H9 (cell line): ENCODE measurements around the gene FMN1. TPM values are rescaled to one million over a fixed set of nuclear protein-coding genes. Genes with fewer than 3 reads are reported as not detected.

Source experiments
- DNase-seq: peaks from one replicate; pipeline ENCODE4 v3.0.0-alpha.2; 2017
- H2AFZ ChIP-seq: one replicate; pipeline ENCODE4 v1.6.1; 2013; ENCODE audit warnings: mild to moderate bottlenecking, low read length, control low read depth, moderate library complexity
- H2AK5ac ChIP-seq: 2 replicates; pipeline ENCODE4 v1.6.1; 2013; ENCODE audit warnings: low read length, control low read depth, mixed read lengths; ENCODE audit not compliant: insufficient read length
- H2BK120ac ChIP-seq: one replicate; pipeline ENCODE4 v1.6.1; 2013; ENCODE audit warnings: low read depth, mild to moderate bottlenecking, low read length, control low read depth, inconsistent platforms; ENCODE audit not compliant: poor library complexity, severe bottlenecking
- H2BK12ac ChIP-seq: 2 replicates; pipeline ENCODE4 v1.6.1; 2013; ENCODE audit warnings: low read length, control low read depth, mixed read lengths, low read depth; ENCODE audit not compliant: insufficient read length
- H2BK15ac ChIP-seq: 2 replicates; pipeline ENCODE4 v1.6.1; 2013; ENCODE audit warnings: low read depth, low read length, control low read depth
- H2BK20ac ChIP-seq: one replicate; pipeline ENCODE4 v1.6.1; 2013; ENCODE audit warnings: low read depth, mild to moderate bottlenecking, low read length, control low read depth, inconsistent platforms; ENCODE audit not compliant: poor library complexity, severe bottlenecking
- H2BK5ac ChIP-seq: 2 replicates; pipeline ENCODE4 v1.6.1; 2013; ENCODE audit warnings: low read length, control low read depth, mixed read lengths; ENCODE audit not compliant: insufficient read length
- H3K14ac ChIP-seq: 2 replicates; pipeline ENCODE4 v1.6.1; 2013; ENCODE audit warnings: low read length, control low read depth; ENCODE audit not compliant: insufficient read depth
- H3K18ac ChIP-seq: 2 replicates; pipeline ENCODE4 v1.6.1; 2013; ENCODE audit warnings: low read depth, mild to moderate bottlenecking, mixed read lengths, low read length, control low read depth; ENCODE audit not compliant: insufficient read length
- H3K23ac ChIP-seq: 2 replicates; pipeline ENCODE4 v1.6.1; 2013; ENCODE audit warnings: low read length, control low read depth, mixed read lengths, low read depth; ENCODE audit not compliant: insufficient read length
- H3K23me2 ChIP-seq: 2 replicates; pipeline ENCODE4 v1.6.1; 2013; ENCODE audit warnings: low read depth, mild to moderate bottlenecking, mixed read lengths, low read length, control low read depth; ENCODE audit not compliant: insufficient read length, poor library complexity, severe bottlenecking
- H3K27ac ChIP-seq: 2 replicates; pipeline ENCODE4 v1.5.1; 2013; ENCODE audit warnings: low read length, control low read depth, mixed read lengths, low read depth; ENCODE audit not compliant: insufficient read length
- H3K27me3 ChIP-seq: 2 replicates; pipeline ENCODE4 v1.6.1; 2013; ENCODE audit warnings: low read length, control low read depth, inconsistent platforms; ENCODE audit not compliant: insufficient read depth
- H3K4ac ChIP-seq: 2 replicates; pipeline ENCODE4 v1.6.1; 2013; ENCODE audit warnings: low read depth, mild to moderate bottlenecking, control low read depth, inconsistent platforms, low read length, moderate library complexity
- H3K4me1 ChIP-seq: 2 replicates; pipeline ENCODE4 v1.6.1; 2013; ENCODE audit warnings: low read length, control low read depth, inconsistent platforms; ENCODE audit not compliant: insufficient read depth
- H3K4me2 ChIP-seq: 2 replicates; pipeline ENCODE4 v1.6.1; 2013; ENCODE audit warnings: low read length, control low read depth, mixed read lengths; ENCODE audit not compliant: insufficient read length, insufficient read depth
- H3K56ac ChIP-seq: 2 replicates; pipeline ENCODE4 v1.6.1; 2013; ENCODE audit warnings: low read depth, mild to moderate bottlenecking, mixed read lengths, low read length, control low read depth; ENCODE audit not compliant: insufficient read length
- H3K79me1 ChIP-seq: 2 replicates; pipeline ENCODE4 v1.6.1; 2013; ENCODE audit warnings: low read depth, mild to moderate bottlenecking, moderate library complexity, low read length, control low read depth, inconsistent platforms; ENCODE audit not compliant: insufficient read depth, poor library complexity, severe bottlenecking
- H3K79me2 ChIP-seq: 2 replicates; pipeline ENCODE4 v1.6.1; 2013; ENCODE audit warnings: low read length, control low read depth, inconsistent platforms; ENCODE audit not compliant: insufficient read depth
- H3K9ac ChIP-seq: 2 replicates; pipeline ENCODE4 v1.6.1; 2013; ENCODE audit warnings: low read length, control low read depth, mixed read lengths; ENCODE audit not compliant: insufficient read length; ENCODE audit errors: extremely low read depth
- H3K9me3 ChIP-seq: one replicate; pipeline ENCODE4 v1.6.1; 2013; ENCODE audit warnings: low read depth, low read length, inconsistent platforms; ENCODE audit not compliant: control insufficient read depth
- H3T11ph ChIP-seq: one replicate; pipeline ENCODE4 v1.6.1; 2013; ENCODE audit warnings: mild to moderate bottlenecking, low read length, control low read depth, inconsistent platforms
- H4K20me1 ChIP-seq: one replicate; pipeline ENCODE4 v1.6.1; 2013; ENCODE audit not compliant: control insufficient read depth, insufficient read length, insufficient read depth
- H4K5ac ChIP-seq: 2 replicates; pipeline ENCODE4 v1.6.1; 2013; ENCODE audit warnings: low read depth, mild to moderate bottlenecking, mixed read lengths, low read length, control low read depth; ENCODE audit not compliant: insufficient read length
- H4K8ac ChIP-seq: replicated peaks from 2 replicates; pipeline ENCODE4 v1.6.1; 2013; ENCODE audit warnings: low read length, control low read depth, mixed read lengths, low read depth; ENCODE audit not compliant: insufficient read length
- H4K91ac ChIP-seq: 2 replicates; pipeline ENCODE4 v1.6.1; 2013; ENCODE audit warnings: low read depth, mild to moderate bottlenecking, moderate library complexity, mixed read lengths, low read length, control low read depth; ENCODE audit not compliant: insufficient read length
- H3K27ac Mint-ChIP-seq, 3 experiments: 2 replicates in 2 of 3; 3 replicates in 1 of 3; pipeline ENCODE4 v1.8.0; 2020 to 2021; ENCODE audit warnings: mixed read lengths in 3 of 3, mild to moderate bottlenecking in 1 of 3, moderate library complexity in 1 of 3
- H3K27me3 Mint-ChIP-seq: 2 replicates; pipeline ENCODE4 v1.8.0; 2021; ENCODE audit warnings: low read depth, mild to moderate bottlenecking, moderate library complexity, mixed read lengths
- H3K36me3 Mint-ChIP-seq, 3 experiments: 2 replicates in 2 of 3; 3 replicates in 1 of 3; pipeline ENCODE4 v1.8.0; 2020 to 2021; ENCODE audit warnings: low read depth in 3 of 3, mixed read lengths in 3 of 3; ENCODE audit not compliant: insufficient read depth in 1 of 3
- H3K4me1 Mint-ChIP-seq, 2 experiments: 2 replicates each; pipeline ENCODE4 v1.8.0; 2020; ENCODE audit warnings: mixed read lengths in 2 of 2
- H3K4me3 Mint-ChIP-seq, 2 experiments: 2 replicates in 1 of 2; 3 replicates in 1 of 2; pipeline ENCODE4 v1.8.0; 2020 to 2021; ENCODE audit warnings: mild to moderate bottlenecking in 2 of 2, mixed read lengths in 2 of 2, moderate library complexity in 1 of 2
- H3K9me3 Mint-ChIP-seq, 2 experiments: 2 replicates in 1 of 2; 3 replicates in 1 of 2; pipeline ENCODE4 v1.8.0; 2020; ENCODE audit warnings: mild to moderate bottlenecking in 2 of 2, mixed read lengths in 2 of 2, moderate library complexity in 1 of 2
- WGBS: extraction: QIAGEN DNeasy Blood & Tissue Kit; methylation state at CpG from one replicate; pipeline ENCODE4 v1.1.7; 2013; ENCODE audit warnings: missing lambda C conversion rate, low lambda C conversion rate, mixed read lengths; ENCODE audit not compliant: insufficient read length; ENCODE audit errors: extremely low coverage; 5-methylcytosine and 5-hydroxymethylcytosine counted together
- total RNA-seq: library from RNA; stranded (reverse); gene quantifications from 2 replicates; pipeline ENCODE4 v1.2.1, GENCODE V29; 2021
- TF ChIP-seq, protein P1 (sequence below): fragments of 200-600 bp; sonication (generic); conservative IDR thresholded peaks from 3 replicates; pipeline ENCODE4 v1.8.0; 2021; ENCODE audit warnings: antibody characterized with exemption, mild to moderate bottlenecking

FMN1 gene
- total RNA-seq, 1 experiment from 2014 or later = 1.9 TPM

DNA sequence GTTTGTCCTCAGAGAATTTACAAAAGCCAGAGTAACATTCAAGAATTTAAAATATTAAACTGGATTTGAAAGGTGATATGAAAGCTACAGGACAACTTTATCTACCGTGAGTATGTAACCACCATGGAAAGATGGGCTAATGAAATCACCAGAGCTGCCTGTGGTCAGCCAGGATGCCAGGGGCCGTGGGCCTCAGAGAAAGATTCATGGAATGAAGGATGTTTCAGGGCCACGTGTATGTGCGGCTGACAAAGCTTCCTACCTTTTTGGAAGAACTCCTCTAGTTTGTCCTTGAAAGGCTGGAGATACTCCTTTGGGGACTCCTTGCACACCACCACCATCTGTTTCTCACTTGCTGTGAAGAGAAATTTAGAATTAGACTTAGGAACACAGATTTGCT, 337.8 kb downstream of the FMN1 start:
- Mint-ChIP-seq H3K9me3 (no peaks in the 10 kb centered on the region; a peak in 1 of 5 replicates), H3K4me3 (no peak overlapping the region), H3K4me1 (peaks cover 17 to 26% of the 10 kb centered on the region in 2 experiments), H3K27ac (no peak overlapping the region; a peak in 1 of 7 replicates), H3K36me3 (no peaks in the 10 kb centered on the region), H3K27me3 (no peaks in the 10 kb centered on the region)
- Histone ChIP-seq H2BK12ac (no peak overlapping the region), H4K20me1 (no peaks in the 10 kb centered on the region), H3K9ac (no peak overlapping the region), H3K79me1 (no peaks in the 10 kb centered on the region), H4K5ac (no peak overlapping the region), H3K79me2 (no peaks in the 10 kb centered on the region), H2AFZ (no peak overlapping the region), H2BK120ac (no peak overlapping the region), H3K4ac (no peak overlapping the region), H3K27ac (no peak overlapping the region), H2AK5ac (no peak overlapping the region), H4K91ac (no peak overlapping the region), H3K23ac (no peak overlapping the region), H3K56ac (no peak overlapping the region), H3K4me1 (peaks cover 2% of the 10 kb centered on the region; the same call in 1 of the 2 replicates), H3K14ac (no peak overlapping the region), H3K9me3 (no peaks in the 10 kb centered on the region), H3K27me3 (no peaks in the 10 kb centered on the region), H3K18ac (no peak overlapping the region), H2BK20ac (no peak overlapping the region), H4K8ac (no peak overlapping the region), H2BK15ac (no peak overlapping the region), H3K23me2 (no peaks in the 10 kb centered on the region), H3T11ph (no peak overlapping the region), H2BK5ac (no peak overlapping the region), H3K4me2 (no peak overlapping the region)
- TF ChIP-seq, protein P1, sequence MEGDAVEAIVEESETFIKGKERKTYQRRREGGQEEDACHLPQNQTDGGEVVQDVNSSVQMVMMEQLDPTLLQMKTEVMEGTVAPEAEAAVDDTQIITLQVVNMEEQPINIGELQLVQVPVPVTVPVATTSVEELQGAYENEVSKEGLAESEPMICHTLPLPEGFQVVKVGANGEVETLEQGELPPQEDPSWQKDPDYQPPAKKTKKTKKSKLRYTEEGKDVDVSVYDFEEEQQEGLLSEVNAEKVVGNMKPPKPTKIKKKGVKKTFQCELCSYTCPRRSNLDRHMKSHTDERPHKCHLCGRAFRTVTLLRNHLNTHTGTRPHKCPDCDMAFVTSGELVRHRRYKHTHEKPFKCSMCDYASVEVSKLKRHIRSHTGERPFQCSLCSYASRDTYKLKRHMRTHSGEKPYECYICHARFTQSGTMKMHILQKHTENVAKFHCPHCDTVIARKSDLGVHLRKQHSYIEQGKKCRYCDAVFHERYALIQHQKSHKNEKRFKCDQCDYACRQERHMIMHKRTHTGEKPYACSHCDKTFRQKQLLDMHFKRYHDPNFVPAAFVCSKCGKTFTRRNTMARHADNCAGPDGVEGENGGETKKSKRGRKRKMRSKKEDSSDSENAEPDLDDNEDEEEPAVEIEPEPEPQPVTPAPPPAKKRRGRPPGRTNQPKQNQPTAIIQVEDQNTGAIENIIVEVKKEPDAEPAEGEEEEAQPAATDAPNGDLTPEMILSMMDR = no peak
- DNase-seq = no peak
- no CpG with 5 or more reads among the region's 4 CpGs for WGBS
